HG02885 (cell line): ENCODE measurements around the gene S100A5.
"Not testable (repeated sequence)": the region's sequence is repeated elsewhere in the genome, so short reads cannot be mapped to it uniquely, and the experiment has no call there.

ENCODE experiments used
- ATAC-seq: cut with Tn5 transposase; IDR thresholded peaks from one replicate; pipeline ENCODE4 v1.9.1; 2021; ENCODE audit warnings: mild to moderate bottlenecking; ENCODE audit not compliant: unreplicated experiment, poor library complexity

The S100A5 gene

GRCh38 chr1:153567621-153568366 is 27.1 kb upstream of the S100A5 start:
- ATAC-seq: no peak

- no peak for ATAC-seq
These were observed 26.0 kb upstream of the S100A5 start for GRCh38 chr1:153566414-153567371.

GRCh38 chr1:153565529-153566374 is 25.0 kb upstream of the S100A5 start, which contains the start of gene S100A2:
Gene S100A2, minus strand, starts transcription at chr1:153565844. Its CDS starts 1,967 bp downstream, at chr1:153563877.
- no peak for ATAC-seq

- ATAC-seq: no peak
These were observed 23.3 kb upstream of the S100A5 start for GRCh38 chr1:153563991-153564390.

- no peak for ATAC-seq
These were observed 22.8 kb upstream of the S100A5 start for GRCh38 chr1:153563483-153563901.

GRCh38 chr1:153562021-153562420 is 21.3 kb upstream of the S100A5 start:
- ATAC-seq: not testable (repeated sequence)

GRCh38 chr1:153561466-153561985 is 20.8 kb upstream of the S100A5 start:
- ATAC-seq: no peak

- no peak for ATAC-seq
These were observed 20.2 kb upstream of the S100A5 start for GRCh38 chr1:153560771-153561465.

- no peak for ATAC-seq
These were observed 19.5 kb upstream of the S100A5 start for GRCh38 chr1:153560241-153560640.

- no peak for ATAC-seq
These were observed 17.1 kb upstream of the S100A5 start for GRCh38 chr1:153557877-153558276.

- ATAC-seq: no peak
These were observed 15.6 kb upstream of the S100A5 start for GRCh38 chr1:153556348-153556747.

- ATAC-seq: no peak
These were observed 13.3 kb upstream of the S100A5 start for GRCh38 chr1:153553830-153554541.

- ATAC-seq: no peak
These were observed 12.4 kb upstream of the S100A5 start for GRCh38 chr1:153553096-153553495.

- ATAC-seq: no peak
These were observed 11.6 kb upstream of the S100A5 start for GRCh38 chr1:153552335-153552734.

- ATAC-seq: no peak
These were observed 10.2 kb upstream of the S100A5 start for GRCh38 chr1:153550827-153551500.

- ATAC-seq: no peak
These were observed 9.6 kb upstream of the S100A5 start for GRCh38 chr1:153550398-153550758.

GRCh38 chr1:153549741-153550397 is 9.1 kb upstream of the S100A5 start:
- ATAC-seq: no peak
